ENCODE measurements around the gene OR2J3.
A peak's percentile ranks its signal among the peaks of the same experiment; 100 is the strongest.
"Not testable (repeated sequence)": the region's sequence is repeated elsewhere in the genome, so short reads cannot be mapped to it uniquely, and the experiment has no call there.

OR2J3 gene

DNA sequence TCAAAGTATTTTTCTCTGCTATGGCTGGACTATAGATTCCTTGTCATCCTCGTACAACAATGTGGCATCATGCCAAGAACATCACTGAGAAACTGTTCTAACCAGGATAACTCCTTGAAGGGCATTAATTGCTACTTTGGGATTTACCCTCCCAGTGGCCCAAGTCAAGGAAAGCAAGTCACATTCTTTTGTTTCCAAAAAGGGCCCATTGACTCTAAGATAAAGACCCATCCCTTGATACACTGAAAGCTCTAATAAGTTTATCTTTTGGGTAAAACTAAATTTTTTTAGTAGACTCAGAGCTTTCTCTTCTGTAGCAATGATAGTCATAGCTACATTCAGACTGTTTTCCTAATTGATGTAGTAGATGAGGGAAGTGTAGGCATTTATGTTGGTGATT is at the start of gene OR2J3:
Gene OR2J3, plus strand, starts transcription at position 301 of the 400 bp plus-strand sequence. CDS start 3,833 bp downstream, outside the sequence.
- Histone ChIP-seq H3K4me1 (ENCODE audit: control insufficient read depth, insufficient read depth, low read length) (no peaks in the 10 kb centered on the region), H3K4me3 (ENCODE audit: low read length) (no peak within 1 kb of the TSS), H3K9me3 (ENCODE audit: control insufficient read depth, insufficient read depth, low read length) (no peaks in the 10 kb centered on the region), H3K36me3 (ENCODE audit: control insufficient read depth, insufficient read depth, low read length) (no peaks in the 10 kb centered on the region), H3K27ac (ENCODE audit: low read length) (no peak within 1 kb of the TSS), H3K27me3 (ENCODE audit: control insufficient read depth, insufficient read depth, low read length) (no peaks in the 10 kb centered on the region)
- no CpG with 5 or more reads among the region's 1 CpG for WGBS (ENCODE audit: insufficient coverage, insufficient read length)
- DNase-seq (ENCODE audit: low read depth, low spot score): no peak

DNA sequence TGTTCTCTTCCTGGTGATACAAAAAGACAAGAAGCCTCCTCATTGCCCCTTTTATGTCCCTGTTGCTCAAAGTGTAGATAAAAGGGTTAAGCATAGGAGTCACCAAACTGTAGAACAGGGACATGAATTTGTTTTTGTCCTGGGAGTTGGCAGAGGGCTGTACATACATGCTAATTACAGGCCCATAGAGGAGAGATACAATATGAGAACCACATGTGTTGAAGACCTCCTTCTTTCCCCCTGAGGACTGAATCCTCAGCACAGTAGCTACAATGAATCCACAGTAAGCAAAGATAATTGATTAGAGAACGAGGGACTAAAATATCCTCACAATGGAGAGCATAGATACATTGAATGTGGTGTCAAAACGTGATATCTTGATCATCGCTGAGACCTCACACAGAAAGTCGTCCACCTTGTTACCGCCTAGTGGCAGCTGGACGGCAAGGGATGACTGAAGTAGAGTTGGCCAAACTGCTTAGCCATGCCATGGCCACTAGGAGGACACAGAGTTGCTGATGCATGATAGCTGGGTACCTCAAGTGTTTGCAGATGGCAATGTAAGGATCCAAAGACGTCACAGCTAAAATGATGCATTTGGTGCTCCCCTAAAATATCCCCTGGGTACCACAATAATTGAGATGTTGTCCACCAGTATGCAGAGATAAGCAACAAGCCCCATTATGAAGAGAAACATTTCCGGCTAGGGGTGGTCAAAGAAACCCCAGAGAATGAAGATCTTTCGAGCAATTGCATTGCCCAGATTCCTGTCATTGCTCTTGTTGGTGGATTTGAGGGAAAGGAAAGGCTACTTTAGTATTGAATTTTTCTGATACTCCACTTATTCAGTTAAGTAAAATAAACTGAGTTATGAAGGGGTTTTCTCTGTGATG is 35.8 kb upstream of the OR2J3 start:
- no CpG with 5 or more reads among the region's 9 CpGs for WGBS (ENCODE audit: insufficient coverage, insufficient read length)
- no peaks in the 10 kb centered on the region for H3K4me1 ChIP-seq (ENCODE audit: control insufficient read depth, insufficient read depth, low read length)
- no peaks in the 10 kb centered on the region for H3K27me3 ChIP-seq (ENCODE audit: control insufficient read depth, insufficient read depth, low read length)
- no peaks in the 10 kb centered on the region for H3K9me3 ChIP-seq (ENCODE audit: control insufficient read depth, insufficient read depth, low read length)
- H3K27ac ChIP-seq (ENCODE audit: low read length): no peak overlapping the region
- H3K36me3 ChIP-seq (ENCODE audit: control insufficient read depth, insufficient read depth, low read length): no peaks in the 10 kb centered on the region
- no peak overlapping the region for H3K4me3 ChIP-seq (ENCODE audit: low read length)
- DNase-seq (ENCODE audit: low read depth, low spot score): peak; percentile 54

DNA sequence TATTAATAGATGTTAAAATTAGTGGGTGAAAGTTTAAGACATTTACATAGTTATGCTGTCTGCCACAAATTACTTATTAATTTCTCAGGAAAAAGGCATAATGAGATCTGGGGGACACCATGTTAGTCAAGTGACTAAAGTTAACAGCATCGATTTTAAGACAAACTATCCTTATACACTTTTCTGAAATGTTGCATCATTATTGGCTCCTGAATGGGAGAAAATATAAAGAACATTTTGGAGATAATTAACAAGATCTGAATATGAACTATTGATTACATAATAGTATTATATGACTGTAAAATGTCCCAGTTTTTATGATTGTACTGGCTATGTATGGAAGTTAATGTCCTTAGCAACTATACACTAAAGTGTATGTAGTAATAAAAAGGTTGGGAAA is 28.7 kb upstream of the OR2J3 start:
- no CpG with 5 or more reads among the region's 1 CpG for WGBS (ENCODE audit: insufficient coverage, insufficient read length)
- H3K36me3 ChIP-seq (ENCODE audit: control insufficient read depth, insufficient read depth, low read length): no peaks in the 10 kb centered on the region
- H3K9me3 ChIP-seq (ENCODE audit: control insufficient read depth, insufficient read depth, low read length): no peaks in the 10 kb centered on the region
- H3K4me1 ChIP-seq (ENCODE audit: control insufficient read depth, insufficient read depth, low read length): no peaks in the 10 kb centered on the region
- H3K27me3 ChIP-seq (ENCODE audit: control insufficient read depth, insufficient read depth, low read length): no peaks in the 10 kb centered on the region
- no peak overlapping the region for H3K27ac ChIP-seq (ENCODE audit: low read length)
- DNase-seq (ENCODE audit: low read depth, low spot score): no peak
- no peak overlapping the region for H3K4me3 ChIP-seq (ENCODE audit: low read length)

- Histone ChIP-seq H3K27me3 (ENCODE audit: control insufficient read depth, insufficient read depth, low read length) (no peaks in the 10 kb centered on the region), H3K4me3 (ENCODE audit: low read length) (no peak overlapping the region), H3K27ac (ENCODE audit: low read length) (no peak overlapping the region), H3K4me1 (ENCODE audit: control insufficient read depth, insufficient read depth, low read length) (no peaks in the 10 kb centered on the region), H3K9me3 (ENCODE audit: control insufficient read depth, insufficient read depth, low read length) (no peaks in the 10 kb centered on the region), H3K36me3 (ENCODE audit: control insufficient read depth, insufficient read depth, low read length) (no peaks in the 10 kb centered on the region)
- DNase-seq (ENCODE audit: low read depth, low spot score): no peak
These were observed 26.5 kb upstream of the OR2J3 start for GRCh38 chr6:29081312-29081711.

GRCh38 chr6:29082457-29082856 is 25.4 kb upstream of the OR2J3 start:
- Histone ChIP-seq H3K9me3 (ENCODE audit: control insufficient read depth, insufficient read depth, low read length) (no peaks in the 10 kb centered on the region), H3K4me1 (ENCODE audit: control insufficient read depth, insufficient read depth, low read length) (no peaks in the 10 kb centered on the region), H3K36me3 (ENCODE audit: control insufficient read depth, insufficient read depth, low read length) (no peaks in the 10 kb centered on the region), H3K4me3 (ENCODE audit: low read length) (no peak overlapping the region), H3K27ac (ENCODE audit: low read length) (no peak overlapping the region), H3K27me3 (ENCODE audit: control insufficient read depth, insufficient read depth, low read length) (no peaks in the 10 kb centered on the region)
- no peak for DNase-seq (ENCODE audit: low read depth, low spot score)
- WGBS (ENCODE audit: insufficient coverage, insufficient read length): no CpG with 5 or more reads among the region's 15 CpGs

DNA sequence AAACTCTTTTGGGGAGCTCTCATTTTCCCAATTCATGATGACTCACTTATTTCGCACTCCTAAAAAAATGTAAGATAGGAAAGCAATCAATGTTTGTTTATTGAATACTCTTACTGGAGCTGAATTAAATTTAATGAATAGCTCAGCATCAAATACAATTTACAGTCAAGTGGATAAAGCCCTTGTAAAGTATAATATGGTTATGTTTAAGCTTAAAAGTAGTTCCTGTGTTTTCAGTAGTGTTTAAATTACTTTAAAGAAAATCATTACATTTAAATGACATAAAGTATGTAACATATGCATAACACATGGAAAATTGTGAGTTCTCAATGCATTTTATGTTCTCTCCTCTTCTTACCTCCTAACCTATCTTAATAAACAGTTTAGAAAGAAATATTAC is 20.6 kb upstream of the OR2J3 start, which contains the start of gene OR2B3:
Gene OR2B3, minus strand, starts transcription at position 101 of the 400 bp plus-strand sequence. Its CDS starts 65 bp downstream, at position 36.
- Histone ChIP-seq H3K9me3 (ENCODE audit: control insufficient read depth, insufficient read depth, low read length) (no peaks in the 10 kb centered on the region), H3K4me3 (ENCODE audit: low read length) (no peak within 1 kb of the TSS), H3K36me3 (ENCODE audit: control insufficient read depth, insufficient read depth, low read length) (no peaks in the 10 kb centered on the region), H3K27me3 (ENCODE audit: control insufficient read depth, insufficient read depth, low read length) (no peaks in the 10 kb centered on the region), H3K4me1 (ENCODE audit: control insufficient read depth, insufficient read depth, low read length) (no peaks in the 10 kb centered on the region), H3K27ac (ENCODE audit: low read length) (no peak within 1 kb of the TSS)
- WGBS (ENCODE audit: insufficient coverage, insufficient read length): no CpG with 5 or more reads among the region's 1 CpG
- DNase-seq (ENCODE audit: low read depth, low spot score): no peak

DNA sequence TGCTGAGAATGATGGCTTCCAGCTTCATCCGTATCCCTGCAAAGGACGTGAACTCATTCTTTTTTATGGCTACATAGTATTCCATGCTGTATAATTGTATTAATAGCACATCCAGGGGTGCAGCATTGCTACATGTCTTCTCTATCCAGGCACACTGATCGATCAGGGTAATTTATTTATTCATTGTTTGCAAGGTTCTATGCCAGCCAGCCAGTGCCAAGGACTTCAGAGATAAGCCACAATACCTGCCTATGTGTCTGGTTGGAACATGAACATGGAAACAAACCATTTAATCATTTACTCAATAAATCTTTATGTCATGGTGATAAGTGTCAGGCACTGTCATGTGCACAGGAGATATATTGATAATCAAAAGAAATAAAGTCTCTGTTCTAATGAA is 14.9 kb upstream of the OR2J3 start:
- no CpG with 5 or more reads among the region's 3 CpGs for WGBS (ENCODE audit: insufficient coverage, insufficient read length)
- Histone ChIP-seq H3K27ac (ENCODE audit: low read length) (no peak overlapping the region), H3K4me1 (ENCODE audit: control insufficient read depth, insufficient read depth, low read length) (no peaks in the 10 kb centered on the region), H3K27me3 (ENCODE audit: control insufficient read depth, insufficient read depth, low read length) (no peaks in the 10 kb centered on the region), H3K9me3 (ENCODE audit: control insufficient read depth, insufficient read depth, low read length) (no peaks in the 10 kb centered on the region), H3K4me3 (ENCODE audit: low read length) (no peak overlapping the region), H3K36me3 (ENCODE audit: control insufficient read depth, insufficient read depth, low read length) (no peaks in the 10 kb centered on the region)
- no peak for DNase-seq (ENCODE audit: low read depth, low spot score)

- H3K36me3 ChIP-seq (ENCODE audit: control insufficient read depth, insufficient read depth, low read length): no peaks in the 10 kb centered on the region
- no peaks in the 10 kb centered on the region for H3K9me3 ChIP-seq (ENCODE audit: control insufficient read depth, insufficient read depth, low read length)
- no peak for DNase-seq (ENCODE audit: low read depth, low spot score)
- H3K4me3 ChIP-seq (ENCODE audit: low read length): no peak overlapping the region
- H3K27me3 ChIP-seq (ENCODE audit: control insufficient read depth, insufficient read depth, low read length): no peaks in the 10 kb centered on the region
- no peaks in the 10 kb centered on the region for H3K4me1 ChIP-seq (ENCODE audit: control insufficient read depth, insufficient read depth, low read length)
- WGBS (ENCODE audit: insufficient coverage, insufficient read length): no CpG with 5 or more reads among the region's 1 CpG
- H3K27ac ChIP-seq (ENCODE audit: low read length): no peak overlapping the region
These were observed 10.1 kb upstream of the OR2J3 start for GRCh38 chr6:29097803-29098202.

GRCh38 chr6:29099190-29099589 is 8.7 kb upstream of the OR2J3 start, which contains the start of gene OR2J1:
Gene OR2J1, plus strand, starts transcription at chr6:29099490. Its CDS starts 1,453 bp downstream, at chr6:29100943.
- Histone ChIP-seq H3K4me3 (ENCODE audit: low read length) (no peak within 1 kb of the TSS), H3K36me3 (ENCODE audit: control insufficient read depth, insufficient read depth, low read length) (no peaks in the 10 kb centered on the region), H3K9me3 (ENCODE audit: control insufficient read depth, insufficient read depth, low read length) (no peaks in the 10 kb centered on the region), H3K27ac (ENCODE audit: low read length) (no peak within 1 kb of the TSS), H3K4me1 (ENCODE audit: control insufficient read depth, insufficient read depth, low read length) (no peaks in the 10 kb centered on the region), H3K27me3 (ENCODE audit: control insufficient read depth, insufficient read depth, low read length) (no peaks in the 10 kb centered on the region)
- WGBS (ENCODE audit: insufficient coverage, insufficient read length): no CpG with 5 or more reads among the region's 3 CpGs
- no peak for DNase-seq (ENCODE audit: low read depth, low spot score)

DNA sequence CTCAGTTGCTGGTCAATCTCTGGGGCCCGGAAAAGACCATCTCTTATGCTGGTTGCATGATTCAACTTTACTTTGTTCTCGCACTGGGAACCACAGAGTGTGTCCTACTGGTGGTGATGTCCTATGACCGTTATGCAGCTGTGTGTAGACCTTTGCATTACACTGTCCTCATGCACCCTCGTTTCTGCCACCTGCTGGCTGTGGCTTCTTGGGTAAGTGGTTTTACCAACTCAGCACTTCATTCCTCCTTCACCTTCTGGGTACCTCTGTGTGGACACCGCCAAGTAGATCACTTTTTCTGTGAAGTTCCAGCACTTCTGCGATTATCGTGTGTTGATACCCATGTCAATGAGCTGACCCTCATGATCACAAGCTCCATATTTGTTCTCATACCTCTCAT is 4.3 kb downstream of the OR2J3 start:
- H3K36me3 ChIP-seq (ENCODE audit: control insufficient read depth, insufficient read depth, low read length): no peaks in the 10 kb centered on the region
- no CpG with 5 or more reads among the region's 7 CpGs for WGBS (ENCODE audit: insufficient coverage, insufficient read length)

DNA sequence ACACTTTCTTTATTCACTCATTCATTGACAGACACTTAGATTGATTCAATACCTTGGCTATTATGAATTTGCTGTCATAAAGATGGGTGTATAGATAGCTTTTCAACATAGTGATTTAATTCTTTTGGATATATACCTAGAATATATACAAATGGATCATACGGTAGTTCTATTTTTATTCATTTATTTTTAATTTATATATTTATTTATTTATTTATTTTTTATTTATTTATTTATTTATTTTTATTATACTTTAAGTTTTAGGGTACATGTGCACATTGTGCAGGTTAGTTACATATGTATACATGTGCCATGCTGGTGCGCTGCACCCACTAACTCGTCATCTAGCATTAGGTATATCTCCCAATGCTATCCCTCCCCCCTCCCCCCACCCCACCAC is 7.1 kb downstream of the OR2J3 start:
- H3K36me3 ChIP-seq (ENCODE audit: control insufficient read depth, insufficient read depth, low read length); H3K4me3 ChIP-seq (ENCODE audit: low read length); DNase-seq (ENCODE audit: low read depth, low spot score); H3K4me1 ChIP-seq (ENCODE audit: control insufficient read depth, insufficient read depth, low read length); H3K27ac ChIP-seq (ENCODE audit: low read length); H3K9me3 ChIP-seq (ENCODE audit: control insufficient read depth, insufficient read depth, low read length); H3K27me3 ChIP-seq (ENCODE audit: control insufficient read depth, insufficient read depth, low read length): not testable (repeated sequence)
- no CpG with 5 or more reads among the region's 3 CpGs for WGBS (ENCODE audit: insufficient coverage, insufficient read length)

More for the DNA sequence above, 4.3 kb downstream of the OR2J3 start:
- Histone ChIP-seq H3K4me1 (ENCODE audit: control insufficient read depth, insufficient read depth, low read length) (no peaks in the 10 kb centered on the region), H3K27ac (ENCODE audit: low read length) (no peak overlapping the region), H3K27me3 (ENCODE audit: control insufficient read depth, insufficient read depth, low read length) (no peaks in the 10 kb centered on the region), H3K4me3 (ENCODE audit: low read length) (no peak overlapping the region), H3K9me3 (ENCODE audit: control insufficient read depth, insufficient read depth, low read length) (no peaks in the 10 kb centered on the region)
- DNase-seq (ENCODE audit: low read depth, low spot score): no peak
